Subcutaneous abdominal adipose tissue (tissue), 5 donors: ENCODE data around the gene FBXO2.
"Not testable (repeated sequence)": the region's sequence is repeated elsewhere in the genome, so short reads cannot be mapped to it uniquely, and the experiment has no call there.

ENCODE experiments used
- H3K27ac ChIP-seq: one replicate; pipeline ENCODE4 v1.7.0; 2013; ENCODE audit warnings: low read depth, mild to moderate bottlenecking, inconsistent platforms, low read length, moderate library complexity
- H3K27me3 ChIP-seq, 5 donors: one replicate each; pipeline ENCODE4 v1.7.0; 2013; ENCODE audit warnings: low read length in 5 of 5, inconsistent platforms in 1 of 5; ENCODE audit not compliant: control insufficient read depth in 5 of 5, insufficient read depth in 4 of 5
- H3K36me3 ChIP-seq, 5 donors: one replicate each; pipeline ENCODE4 v1.7.0; 2013; ENCODE audit warnings: low read length in 5 of 5; ENCODE audit not compliant: control insufficient read depth in 5 of 5, insufficient read depth in 5 of 5
- H3K4me1 ChIP-seq, 5 donors: one replicate each; pipeline ENCODE4 v1.7.0; 2013; ENCODE audit warnings: low read length in 5 of 5, mild to moderate bottlenecking in 3 of 5, moderate library complexity in 1 of 5; ENCODE audit not compliant: control insufficient read depth in 5 of 5, insufficient read depth in 5 of 5
- H3K4me3 ChIP-seq, 5 donors: one replicate each; pipeline ENCODE4 v1.7.0; 2013; ENCODE audit warnings: low read length in 5 of 5, low read depth in 1 of 5
- H3K9ac ChIP-seq, 5 donors: one replicate each; pipeline ENCODE4 v1.7.0; 2013; ENCODE audit warnings: low read length in 5 of 5, mild to moderate bottlenecking in 4 of 5, moderate library complexity in 3 of 5
- H3K9me3 ChIP-seq, 5 donors: one replicate each; pipeline ENCODE4 v1.7.0; 2013; ENCODE audit warnings: low read length in 5 of 5; ENCODE audit not compliant: control insufficient read depth in 5 of 5
- donor health status: healthy.
- donor health status: healthy.
- donor health status: healthy.
- donor health status: healthy.
- donor health status: healthy.

The FBXO2 gene

DNA sequence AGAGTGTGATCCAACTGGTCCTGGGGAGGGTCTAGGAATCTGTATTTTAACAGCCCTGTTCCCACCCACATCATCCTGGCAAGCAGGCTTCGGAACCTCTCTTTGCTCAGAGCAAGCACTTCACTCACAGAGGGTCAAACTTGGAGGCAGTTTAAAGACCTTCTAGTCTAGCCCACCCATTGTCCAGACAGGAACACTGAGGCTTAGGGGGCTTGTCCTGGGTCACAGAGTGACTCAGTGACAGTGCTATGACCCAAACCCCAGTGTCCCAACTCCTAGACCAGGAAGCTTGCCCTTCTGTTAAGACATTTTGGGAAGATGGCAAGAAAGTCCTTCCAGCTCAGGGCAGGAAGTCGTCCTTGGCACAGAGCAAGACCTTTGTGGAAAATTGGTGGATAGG is 36.5 kb downstream of the FBXO2 start:
- H3K27me3 ChIP-seq = peaks cover 5 to 40% (median 26%) of the 10 kb centered on the region in 5 donors
- H3K4me3 ChIP-seq = no peak overlapping the region

DNA sequence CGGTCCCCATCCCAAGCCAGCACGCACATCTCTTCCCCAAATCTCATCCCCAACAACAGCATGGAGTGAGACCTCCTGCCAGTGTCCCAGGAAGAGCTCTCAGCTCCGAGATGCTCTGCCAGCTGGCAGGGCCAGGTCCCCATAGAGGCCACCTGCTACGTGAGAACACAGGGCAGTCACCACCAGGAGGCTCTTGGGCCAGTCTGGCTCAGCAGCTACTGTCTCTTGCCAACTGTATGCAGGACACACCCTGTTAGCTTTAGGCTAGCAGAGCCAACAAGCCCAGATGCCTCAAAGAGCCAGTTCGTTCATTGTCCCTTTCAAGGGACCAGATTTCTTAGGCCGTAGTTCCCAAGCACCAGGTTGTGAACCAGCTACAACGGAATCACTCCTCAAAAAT is 36.9 kb downstream of the FBXO2 start:
- H3K27me3 ChIP-seq = peaks cover 3 to 39% (median 26%) of the 10 kb centered on the region in 5 donors
- H3K9me3 ChIP-seq = no peaks in the 10 kb centered on the region
- no peak overlapping the region for H3K4me3 ChIP-seq
- no peak overlapping the region for H3K9ac ChIP-seq
- no peak overlapping the region for H3K27ac ChIP-seq
- no peaks in the 10 kb centered on the region for H3K4me1 ChIP-seq
- no peaks in the 10 kb centered on the region for H3K36me3 ChIP-seq

More for the DNA sequence above, 36.5 kb downstream of the FBXO2 start:
- no peaks in the 10 kb centered on the region for H3K4me1 ChIP-seq
- H3K36me3 ChIP-seq = no peaks in the 10 kb centered on the region
- H3K9me3 ChIP-seq = no peaks in the 10 kb centered on the region
- no peak overlapping the region for H3K27ac ChIP-seq
- H3K9ac ChIP-seq = no peak overlapping the region

DNA sequence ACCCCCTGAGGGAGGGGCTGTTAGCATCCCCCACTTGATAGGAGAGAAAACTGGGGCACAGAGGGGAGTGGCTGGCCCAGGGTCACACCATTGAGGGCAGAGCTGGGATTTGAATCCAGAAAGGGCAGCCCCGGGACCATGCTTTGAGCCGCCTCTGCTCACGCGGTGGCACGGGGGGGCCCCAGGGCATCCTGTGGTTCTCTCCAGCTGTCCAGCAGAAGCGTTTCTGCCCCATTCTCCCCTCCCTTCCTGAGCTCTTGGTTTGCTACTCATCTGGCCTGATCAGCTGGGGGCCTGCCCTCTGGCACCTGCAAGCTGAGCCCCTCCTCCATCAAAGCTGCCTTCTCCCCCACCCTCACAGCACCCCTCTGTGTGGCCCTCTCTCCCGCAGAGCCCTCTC is 37.5 kb downstream of the FBXO2 start:
- Histone ChIP-seq H3K9ac (no peak overlapping the region), H3K36me3 (no peaks in the 10 kb centered on the region), H3K4me3 (no peak overlapping the region), H3K9me3 (no peaks in the 10 kb centered on the region), H3K4me1 (no peaks in the 10 kb centered on the region), H3K27me3 (peaks cover 3 to 35% (median 25%) of the 10 kb centered on the region in 5 donors), H3K27ac (no peak overlapping the region)

DNA sequence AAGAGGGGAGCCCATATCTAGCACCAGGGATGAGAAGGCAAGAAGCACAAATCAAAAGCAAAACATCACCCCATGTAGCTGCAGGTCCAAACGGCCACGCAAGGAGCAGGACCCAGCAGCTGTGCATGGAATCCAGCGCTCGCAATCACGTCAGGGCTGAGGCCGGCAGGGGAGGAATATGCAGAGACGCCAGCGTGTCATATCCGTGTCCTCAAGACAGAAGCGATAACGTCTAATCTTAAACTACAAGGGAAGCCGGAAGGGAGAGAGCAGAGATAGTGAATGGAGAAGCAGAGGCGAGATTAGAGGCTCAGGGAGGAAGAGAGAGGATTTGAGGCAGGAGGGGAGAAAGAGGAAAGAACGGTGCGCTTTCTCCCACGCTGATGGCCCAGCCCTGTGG is 39.1 kb downstream of the FBXO2 start:
- Histone ChIP-seq H3K4me3 (no peak overlapping the region), H3K9ac (no peak overlapping the region), H3K27me3 (peaks cover 3 to 24% (median 20%) of the 10 kb centered on the region in 5 donors), H3K27ac (no peak overlapping the region), H3K9me3 (no peaks in the 10 kb centered on the region), H3K4me1 (no peaks in the 10 kb centered on the region), H3K36me3 (no peaks in the 10 kb centered on the region)

DNA sequence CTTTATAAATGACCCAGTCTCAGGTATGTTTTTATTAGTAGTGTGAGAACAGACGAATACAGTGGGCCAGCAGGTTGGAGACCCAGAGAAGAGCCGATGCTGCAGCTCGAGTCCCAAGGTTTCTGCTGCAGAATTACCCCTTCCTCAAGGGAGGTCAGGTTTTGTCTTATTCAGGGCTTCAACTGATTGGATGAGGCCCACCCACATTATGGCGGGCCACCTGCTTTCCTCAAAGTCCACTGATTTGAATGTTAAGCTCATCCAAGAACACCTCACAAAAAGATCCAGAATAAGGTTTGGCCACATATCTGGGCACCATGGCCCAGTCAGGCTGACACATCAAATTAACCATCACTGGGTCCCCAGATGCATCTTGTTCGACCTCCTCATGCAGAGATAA is 40.9 kb downstream of the FBXO2 start:
- no peak overlapping the region for H3K27ac ChIP-seq
- no peak overlapping the region for H3K4me3 ChIP-seq
- H3K36me3 ChIP-seq = no peaks in the 10 kb centered on the region
- H3K27me3 ChIP-seq = peaks cover 3 to 20% (median 15%) of the 10 kb centered on the region in 5 donors
- no peaks in the 10 kb centered on the region for H3K4me1 ChIP-seq
- no peak overlapping the region for H3K9ac ChIP-seq
- no peaks in the 10 kb centered on the region for H3K9me3 ChIP-seq

DNA sequence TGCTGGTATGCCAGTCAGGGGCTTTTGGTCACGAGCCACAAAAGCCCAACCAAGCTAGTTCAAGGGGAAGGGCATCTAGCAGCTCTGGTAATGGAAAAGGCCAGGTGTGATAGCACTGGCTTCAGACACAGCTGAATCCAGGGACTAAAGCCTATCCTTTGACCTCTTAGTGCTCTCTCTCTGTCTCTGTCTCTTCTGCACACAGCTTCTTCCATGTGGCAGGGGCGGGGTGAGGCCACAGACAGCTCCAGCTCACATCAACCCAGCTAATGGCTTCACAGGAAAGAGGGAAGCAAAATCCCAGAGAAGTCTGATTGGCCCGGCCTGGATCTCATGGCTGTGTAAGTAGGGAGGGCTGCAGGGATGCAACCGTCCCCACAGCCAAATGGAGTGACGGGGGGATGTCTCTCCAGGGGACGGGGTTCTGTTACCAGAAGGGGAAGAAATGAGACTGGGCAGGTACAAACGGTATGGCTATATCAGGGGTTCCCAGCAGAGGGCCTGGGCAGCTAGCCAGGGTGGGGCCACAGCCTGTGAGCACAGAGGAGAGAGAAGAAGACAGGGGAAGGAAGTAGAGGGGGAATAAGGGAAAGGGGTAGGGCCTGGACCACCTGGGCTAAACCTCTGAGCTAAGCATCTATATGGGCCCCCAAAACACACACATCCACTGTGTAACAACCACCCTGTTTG is 42.4 kb downstream of the FBXO2 start:
- Histone ChIP-seq H3K9ac (no peak overlapping the region), H3K4me3 (no peak overlapping the region), H3K4me1 (no peaks in the 10 kb centered on the region), H3K9me3 (peaks cover 0 to 3% (median 0%) of the 10 kb centered on the region in 5 donors), H3K27me3 (peaks cover 3 to 9% (median 7%) of the 10 kb centered on the region in 5 donors), H3K36me3 (no peaks in the 10 kb centered on the region), H3K27ac (no peak overlapping the region)

DNA sequence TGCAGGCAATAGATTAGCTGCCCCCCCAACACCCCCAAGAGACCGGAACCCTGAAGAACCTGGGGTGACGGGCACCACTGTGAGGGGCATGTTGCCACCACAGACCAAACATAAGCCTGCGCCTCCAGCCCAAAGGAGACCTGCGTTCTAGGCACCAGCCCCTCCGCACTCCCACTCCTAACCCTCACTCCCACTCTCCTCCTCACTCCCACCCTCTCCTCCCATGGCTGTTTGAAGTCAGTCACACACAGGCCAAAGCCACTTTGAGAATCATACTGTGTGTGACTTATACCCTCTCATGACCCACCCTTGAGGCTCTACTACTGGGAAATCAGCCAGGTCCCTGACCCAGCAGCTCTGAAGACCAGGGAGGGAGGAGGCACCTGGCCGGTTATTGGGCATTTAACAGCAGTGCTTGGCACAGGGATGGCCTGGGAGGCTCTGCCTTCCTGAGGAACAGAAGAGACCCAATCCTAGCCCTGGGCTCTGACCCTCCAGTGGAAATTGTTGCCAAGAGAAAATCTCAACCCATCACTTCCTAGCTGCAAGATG is 43.5 kb downstream of the FBXO2 start:
- no peak overlapping the region for H3K9ac ChIP-seq
- no peaks in the 10 kb centered on the region for H3K4me1 ChIP-seq
- H3K9me3 ChIP-seq = peaks cover 0 to 5% (median 0%) of the 10 kb centered on the region in 5 donors
- no peak overlapping the region for H3K4me3 ChIP-seq
- H3K27me3 ChIP-seq = peaks cover 0 to 6% (median 3%) of the 10 kb centered on the region in 5 donors
- H3K36me3 ChIP-seq = no peaks in the 10 kb centered on the region
- H3K27ac ChIP-seq = no peak overlapping the region

DNA sequence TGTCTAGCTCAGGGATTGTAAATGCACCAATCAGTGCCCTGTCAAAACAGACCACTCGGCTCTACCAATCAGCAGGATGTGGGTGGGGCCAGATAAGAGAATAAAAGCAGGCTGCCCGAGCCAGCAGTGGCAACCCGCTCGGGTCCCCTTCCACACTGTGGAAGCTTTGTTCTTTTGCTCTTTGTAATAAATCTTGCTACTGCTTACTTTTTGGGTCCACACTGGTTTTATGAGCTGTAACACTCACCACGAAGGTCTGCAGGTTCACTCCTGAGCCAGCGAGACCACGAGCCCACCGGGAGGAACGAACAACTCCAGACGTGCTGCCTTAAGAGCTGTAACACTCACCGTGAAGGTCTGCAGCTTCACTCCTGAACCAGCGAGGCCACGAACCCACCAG is 44.9 kb downstream of the FBXO2 start:
- not testable (repeated sequence) for H3K27me3 ChIP-seq, H3K4me3 ChIP-seq, H3K4me1 ChIP-seq, H3K9me3 ChIP-seq, H3K27ac ChIP-seq, H3K36me3 ChIP-seq, H3K9ac ChIP-seq

DNA sequence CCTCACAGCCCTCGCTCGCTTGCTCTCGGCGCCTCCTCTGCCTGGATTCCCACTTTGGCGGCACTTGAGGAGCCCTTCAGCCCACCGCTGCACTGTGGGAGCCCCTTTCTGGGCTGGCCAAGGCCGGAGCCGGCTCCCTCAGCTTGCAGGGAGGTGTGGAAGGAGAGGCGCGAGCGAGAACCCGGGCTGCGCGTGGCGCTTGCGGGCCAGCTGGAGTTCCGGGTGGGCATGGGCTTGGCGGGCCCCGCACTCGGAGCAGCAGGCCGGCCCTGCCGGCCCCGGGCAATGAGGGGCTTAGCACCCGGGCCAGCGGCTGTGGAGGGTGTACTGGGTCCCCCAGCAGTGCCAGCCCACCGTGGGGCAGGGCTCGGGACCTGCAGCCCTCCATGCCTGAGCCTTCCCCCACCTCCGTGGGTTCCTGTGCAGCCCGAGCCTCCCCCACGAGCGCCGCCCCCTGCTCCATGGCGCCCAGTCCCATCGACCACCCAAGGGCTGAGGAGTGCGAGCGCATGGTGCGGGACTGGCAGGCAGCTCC is 45.6 kb downstream of the FBXO2 start:
- H3K27me3 ChIP-seq, H3K4me3 ChIP-seq, H3K27ac ChIP-seq, H3K9ac ChIP-seq, H3K36me3 ChIP-seq, H3K9me3 ChIP-seq, H3K4me1 ChIP-seq: not testable (repeated sequence)

DNA sequence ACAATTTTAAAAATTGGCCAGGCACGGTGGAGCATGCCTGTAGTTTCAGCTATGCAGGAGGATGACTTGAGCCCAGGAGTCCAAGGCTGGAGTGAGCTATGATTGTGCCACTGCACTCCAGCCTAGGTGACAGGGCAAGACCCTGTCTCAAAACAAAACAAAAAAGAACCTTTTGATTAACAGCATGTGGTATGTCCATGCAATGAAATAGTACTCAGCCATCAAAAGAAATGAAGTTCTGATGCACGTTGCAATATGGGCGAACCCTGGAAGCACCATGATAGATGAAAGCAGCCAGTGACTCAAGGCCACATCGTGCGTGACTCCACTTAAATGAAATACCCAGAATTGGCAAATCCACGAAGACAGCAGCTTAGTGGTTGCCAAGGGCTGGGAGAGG is 47.5 kb downstream of the FBXO2 start:
- Histone ChIP-seq H3K9me3 (peaks cover 0 to 5% (median 0%) of the 10 kb centered on the region in 5 donors), H3K27ac (no peak overlapping the region), H3K4me1 (peaks cover 0 to 1% (median 0%) of the 10 kb centered on the region in 5 donors), H3K4me3 (no peak overlapping the region), H3K9ac (no peak overlapping the region), H3K27me3 (peaks cover 6 to 10% (median 10%) of the 10 kb centered on the region in 5 donors), H3K36me3 (no peaks in the 10 kb centered on the region)
